Body of pancreas (tissue), 4 donors: Measurements from ENCODE around the gene SPRN.
"Not testable (repeated sequence)": the region's sequence is repeated elsewhere in the genome, so short reads cannot be mapped to it uniquely, and the experiment has no call there.

Source experiments
- CTCF ChIP-seq, 7 experiments: fragments of 450-650 bp in 4 of 7; fragments of 200-600 bp in 3 of 7; sonication (generic) in 3 of 7; IDR thresholded peaks; one replicate each; pipeline ENCODE4 v1.5.1; 2016 to 2019; ENCODE audit warnings: antibody characterized with exemption in 7 of 7
- POLR2A ChIP-seq, 3 donors: fragments of 450-650 bp; IDR thresholded peaks; one replicate each; pipeline ENCODE4 v1.6.1; 2016; ENCODE audit warnings: antibody characterized with exemption in 3 of 3, mild to moderate bottlenecking in 2 of 3

GRCh38 chr10:133424601-133425000 lies at the start of gene SPRN:
- not testable (repeated sequence) for TF ChIP-seq CTCF, POLR2A (IDR thresholded peaks at IDR 0.05)
